Myocyte (in vitro differentiated cells): Measurements from ENCODE around the gene FEZF1. TPM values are rescaled to one million over a fixed set of nuclear protein-coding genes. Genes with fewer than 3 reads are reported as not detected.
"Not testable (repeated sequence)": the region's sequence is repeated elsewhere in the genome, so short reads cannot be mapped to it uniquely, and the experiment has no call there.

Experiments
- DNase-seq: peaks from one replicate; pipeline ENCODE4 v3.0.0-alpha.2; 2012; ENCODE audit warnings: low read depth
- total RNA-seq: library from RNA; depleted of rRNA; stranded (reverse); fragments of >200 nt; gene quantifications from 2 replicates; pipeline ENCODE4 v1.2.3, GENCODE V29; 2014

The FEZF1 gene
- total RNA-seq, 1 donor from 2014 or later, result not detected

DNA sequence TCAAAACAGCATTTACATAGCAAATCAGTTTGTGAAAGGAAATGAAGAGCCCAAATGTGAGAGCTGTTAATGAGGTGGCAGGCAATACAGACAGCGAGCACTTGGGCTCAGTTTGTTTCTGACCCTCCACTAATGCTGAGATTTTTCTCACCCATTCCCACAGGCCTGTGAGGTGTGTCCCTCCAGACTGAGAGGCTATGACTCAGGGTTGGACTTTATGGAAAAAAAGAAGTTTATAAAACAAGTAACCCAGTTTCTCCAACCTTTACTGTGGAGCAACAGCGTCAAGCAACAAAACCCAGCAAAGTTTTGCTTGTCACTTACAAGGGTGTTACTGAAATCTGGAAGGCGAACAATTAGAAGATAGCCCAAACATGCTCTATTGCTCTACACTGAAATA lies 4.9 kb upstream of the FEZF1 start:
- no peak for DNase-seq

DNA sequence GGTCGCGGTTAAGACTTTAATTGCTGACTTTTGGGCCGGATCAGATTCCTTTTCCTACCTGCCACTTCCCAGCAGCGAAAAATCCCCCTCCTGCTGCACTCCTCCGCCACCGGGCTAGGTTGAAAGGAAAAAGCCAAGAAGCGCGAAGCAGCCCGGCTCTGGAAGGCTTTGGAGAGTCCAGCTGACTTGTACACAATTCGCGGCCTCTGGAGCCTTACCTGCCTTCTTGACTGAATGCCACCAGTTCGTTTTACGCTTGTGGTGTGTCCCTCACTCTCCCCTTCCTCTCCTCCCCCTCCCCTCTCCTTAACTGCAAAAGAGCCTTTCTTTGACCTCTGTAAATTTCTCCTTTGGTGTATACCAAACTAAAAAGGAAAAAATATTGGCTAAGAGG lies 2.7 kb upstream of the FEZF1 start:
- DNase-seq, result no peak

DNA sequence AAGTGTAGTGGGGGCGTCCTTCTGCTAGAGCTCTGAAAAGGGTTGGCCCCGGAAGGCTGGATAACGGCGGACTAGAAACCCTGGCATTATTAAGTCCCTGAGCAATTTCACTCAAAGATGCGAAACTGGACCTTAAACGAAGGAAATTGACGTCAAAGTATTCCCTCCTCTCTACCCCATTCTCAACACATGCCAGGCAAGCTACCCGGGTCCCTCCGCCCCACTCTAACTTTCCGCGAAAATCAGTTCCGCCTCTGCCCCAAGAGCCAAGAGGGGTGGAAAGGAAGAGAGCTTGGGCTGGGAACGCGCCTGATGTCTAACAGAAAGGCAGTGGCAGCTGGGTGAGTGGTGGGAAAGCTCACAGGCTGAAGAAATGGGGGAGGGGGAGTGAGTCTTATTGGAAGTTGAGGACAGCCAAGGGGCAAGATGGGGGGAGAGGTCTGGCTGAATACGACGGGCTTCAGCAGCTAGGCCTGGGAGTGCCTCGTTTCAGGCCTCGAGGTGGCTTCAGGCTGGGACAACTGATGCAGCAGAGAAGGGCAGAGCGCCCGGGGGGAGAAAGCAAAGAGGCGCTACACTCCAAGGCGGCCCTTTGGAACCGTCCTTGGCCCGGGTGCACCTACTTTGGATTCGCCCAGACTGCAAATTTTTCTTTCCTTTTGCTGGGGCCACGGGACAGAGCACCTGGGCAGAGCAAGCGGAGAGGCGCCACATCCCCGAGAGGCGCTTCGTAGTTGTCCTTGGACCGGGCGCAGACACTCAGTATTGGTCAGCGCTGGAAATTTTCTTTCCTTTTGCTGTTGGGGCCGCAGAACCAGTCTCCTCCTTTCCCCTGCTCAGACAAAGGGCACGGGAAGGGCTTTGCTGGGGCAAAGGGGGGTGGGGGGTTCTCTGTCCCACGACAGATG lies 2.0 kb upstream of the FEZF1 start:
- no peak for DNase-seq

DNA sequence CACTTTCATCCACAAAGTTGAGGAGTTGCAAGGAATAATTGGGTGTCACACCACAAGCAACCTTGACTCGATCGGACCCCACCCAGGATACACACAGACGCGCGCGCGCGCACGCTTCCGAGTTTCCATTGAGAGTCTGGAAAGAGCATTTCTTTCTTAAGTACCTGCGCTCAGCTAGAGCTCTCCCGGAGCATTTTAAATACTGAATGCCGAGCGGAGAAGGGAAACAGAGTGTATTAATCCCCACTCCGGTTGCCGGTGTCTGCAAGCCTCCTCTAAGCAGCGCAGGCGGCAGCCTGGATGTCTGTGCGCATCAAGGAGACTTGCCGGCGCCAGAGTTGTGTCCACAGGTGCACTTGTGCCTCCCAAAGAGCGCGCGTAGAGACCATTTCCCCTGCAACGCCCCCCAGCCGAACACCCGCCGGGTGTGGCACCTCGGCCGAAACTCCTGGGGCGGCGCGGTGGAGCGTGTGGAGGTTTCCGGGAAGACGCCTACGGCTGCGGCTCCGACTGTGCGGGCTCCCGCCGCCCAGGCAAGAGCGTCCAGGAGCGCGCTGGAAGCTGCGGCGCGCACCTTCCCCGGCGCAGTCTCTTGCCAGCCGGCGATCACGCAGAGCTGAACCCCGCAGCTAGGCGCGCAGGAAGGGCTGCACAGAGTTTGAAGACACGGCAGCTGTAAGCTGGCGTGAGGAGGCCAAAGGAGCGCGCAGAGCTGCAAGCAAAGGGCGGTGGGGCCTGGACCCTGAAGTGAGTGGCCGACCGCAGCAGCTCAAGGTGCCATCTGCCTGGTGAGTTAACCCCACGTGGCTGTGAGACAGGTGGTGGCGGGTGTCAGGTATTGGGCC lies 1.1 kb upstream of the FEZF1 start:
- DNase-seq, result peak; percentile 3

DNA sequence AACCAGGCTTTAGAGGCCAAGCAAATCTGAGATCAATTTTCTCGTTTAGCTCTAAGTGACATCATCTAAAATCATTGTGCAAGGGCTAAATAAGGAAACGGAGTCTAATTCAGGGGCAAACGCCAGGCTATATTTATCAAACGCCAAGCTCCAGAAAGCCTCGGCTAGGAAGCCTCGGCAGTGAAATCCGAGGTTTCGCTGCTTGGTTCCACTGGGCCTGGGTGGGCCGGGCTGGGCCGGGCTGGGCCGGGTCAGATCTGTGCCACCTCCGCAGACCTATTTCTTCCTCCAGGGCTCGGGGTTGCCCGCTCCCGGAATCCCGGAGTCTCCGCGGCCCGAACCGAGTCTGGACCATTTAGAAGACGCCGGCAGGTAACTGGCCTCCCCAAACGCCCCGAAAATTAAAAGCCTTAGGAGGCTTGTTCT lies 459 bp upstream of the FEZF1 start:
- peak; percentile 23 for DNase-seq

DNA sequence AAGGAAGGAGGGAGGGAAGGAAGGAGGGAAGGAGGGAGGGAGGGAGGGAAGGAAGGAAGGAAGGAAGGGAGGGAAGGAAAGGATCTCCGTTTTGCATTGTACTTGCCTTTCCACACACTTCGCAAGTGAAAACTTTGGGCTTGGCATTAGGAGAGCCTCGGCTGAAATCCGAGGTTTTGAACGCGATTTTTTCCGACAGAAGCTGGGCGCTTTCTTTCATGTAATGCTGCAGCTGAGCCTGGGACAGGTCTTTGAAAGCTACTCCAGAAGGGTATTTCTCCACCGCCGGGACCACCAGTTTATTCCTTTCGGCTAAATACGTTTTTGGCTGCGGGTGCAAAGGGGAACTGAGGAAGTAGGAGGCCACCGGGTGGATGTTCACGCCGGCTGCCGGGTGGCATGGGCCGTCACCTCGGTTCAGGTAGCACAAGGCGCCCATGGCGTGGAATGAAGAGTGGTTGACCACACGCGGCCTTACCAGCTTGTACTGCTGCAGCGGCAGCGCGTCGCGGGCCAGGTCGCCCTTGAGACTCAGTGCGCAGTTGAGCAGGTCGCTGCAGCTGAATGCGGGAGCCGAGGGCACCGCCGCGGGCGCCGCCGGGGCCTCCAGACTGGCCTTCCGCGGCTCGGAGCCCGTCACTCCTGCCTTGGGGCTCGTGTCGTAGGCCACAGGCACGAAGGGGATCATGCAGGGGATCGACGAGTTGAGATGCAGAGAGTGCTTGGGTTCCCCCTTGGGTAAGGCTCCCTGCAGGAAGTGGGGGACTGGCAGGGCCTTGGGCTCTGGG lies 825 bp downstream of the FEZF1 start:
- no peak for DNase-seq

DNA sequence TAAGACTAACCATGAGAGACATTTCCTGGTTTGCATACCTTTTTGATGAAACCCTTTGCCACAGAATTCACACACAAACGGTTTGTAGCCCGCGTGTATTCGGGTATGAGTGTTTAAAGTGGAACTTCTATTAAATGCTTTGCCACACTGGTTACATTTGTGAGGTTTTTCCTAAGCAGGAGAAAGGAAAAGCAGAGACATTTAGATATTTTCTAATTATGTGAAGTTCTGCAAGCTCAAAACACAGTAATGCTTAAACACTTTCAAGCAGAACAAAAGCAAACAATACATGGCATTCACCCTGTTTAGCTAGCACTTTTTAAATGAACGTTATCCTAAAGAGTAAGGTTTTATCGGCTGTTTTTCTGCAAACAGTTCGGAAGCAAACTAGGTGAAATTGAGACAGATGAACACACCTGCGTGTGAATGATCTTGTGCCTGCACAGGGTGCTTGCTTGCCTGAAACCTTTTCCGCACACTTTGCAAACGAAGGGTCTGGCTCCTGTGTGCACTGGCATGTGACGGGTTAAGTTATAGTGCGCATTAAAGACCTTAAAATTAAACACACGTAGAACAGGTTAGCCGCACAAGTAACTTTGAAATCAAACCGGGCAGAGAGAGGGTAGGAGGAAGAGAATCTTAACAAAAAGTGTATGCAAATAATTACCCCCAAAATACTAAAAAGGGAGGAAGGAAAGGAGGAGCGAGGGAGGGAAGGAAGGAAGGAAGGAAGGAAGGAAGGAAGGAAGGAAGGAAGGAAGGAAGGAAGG lies 1.6 kb downstream of the FEZF1 start:
- DNase-seq, result no peak

DNA sequence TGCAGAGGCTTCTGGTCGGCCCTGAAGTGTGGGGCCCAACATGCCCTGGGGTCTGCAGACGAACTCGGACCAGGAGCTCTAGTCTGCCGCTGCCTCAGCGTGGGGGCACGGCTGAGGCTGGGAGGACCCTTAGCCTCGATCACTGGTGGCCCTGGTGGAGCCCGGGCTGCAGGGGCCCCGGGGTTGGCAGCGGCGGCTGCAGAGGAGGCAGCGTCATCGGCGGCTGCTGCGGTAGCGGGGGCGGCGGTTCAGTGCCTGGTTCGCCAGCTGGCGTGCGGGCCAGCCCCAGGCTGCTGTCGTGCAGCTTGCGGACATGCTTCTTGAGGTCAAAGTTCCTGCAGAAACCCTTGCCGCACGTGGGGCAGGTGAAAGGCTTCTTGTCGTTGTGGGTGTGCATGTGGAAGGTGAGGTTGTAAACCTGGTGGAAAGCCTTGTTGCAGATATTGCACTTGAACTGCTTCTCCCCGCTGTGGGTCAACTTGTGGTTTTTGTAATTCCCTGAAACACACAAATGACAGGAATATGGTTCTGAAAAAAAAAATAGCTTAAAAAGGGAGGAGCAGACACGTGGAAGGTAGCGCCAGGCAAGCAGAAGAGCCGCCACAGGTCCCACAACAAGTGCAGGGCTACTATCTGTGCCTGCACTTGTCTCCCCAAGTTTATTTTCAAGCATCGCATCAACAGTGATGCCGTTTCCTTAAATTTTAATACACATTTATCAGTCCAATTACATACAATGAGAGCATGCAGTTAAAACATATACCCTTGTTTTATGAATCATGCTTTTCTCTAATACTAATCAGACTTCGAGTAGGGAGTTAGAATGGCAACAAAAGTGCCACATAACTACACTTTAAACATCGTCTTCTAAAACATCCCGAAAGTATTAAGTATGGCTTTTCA lies 2.4 kb downstream of the FEZF1 start:
- peak; percentile 5 for DNase-seq

DNA sequence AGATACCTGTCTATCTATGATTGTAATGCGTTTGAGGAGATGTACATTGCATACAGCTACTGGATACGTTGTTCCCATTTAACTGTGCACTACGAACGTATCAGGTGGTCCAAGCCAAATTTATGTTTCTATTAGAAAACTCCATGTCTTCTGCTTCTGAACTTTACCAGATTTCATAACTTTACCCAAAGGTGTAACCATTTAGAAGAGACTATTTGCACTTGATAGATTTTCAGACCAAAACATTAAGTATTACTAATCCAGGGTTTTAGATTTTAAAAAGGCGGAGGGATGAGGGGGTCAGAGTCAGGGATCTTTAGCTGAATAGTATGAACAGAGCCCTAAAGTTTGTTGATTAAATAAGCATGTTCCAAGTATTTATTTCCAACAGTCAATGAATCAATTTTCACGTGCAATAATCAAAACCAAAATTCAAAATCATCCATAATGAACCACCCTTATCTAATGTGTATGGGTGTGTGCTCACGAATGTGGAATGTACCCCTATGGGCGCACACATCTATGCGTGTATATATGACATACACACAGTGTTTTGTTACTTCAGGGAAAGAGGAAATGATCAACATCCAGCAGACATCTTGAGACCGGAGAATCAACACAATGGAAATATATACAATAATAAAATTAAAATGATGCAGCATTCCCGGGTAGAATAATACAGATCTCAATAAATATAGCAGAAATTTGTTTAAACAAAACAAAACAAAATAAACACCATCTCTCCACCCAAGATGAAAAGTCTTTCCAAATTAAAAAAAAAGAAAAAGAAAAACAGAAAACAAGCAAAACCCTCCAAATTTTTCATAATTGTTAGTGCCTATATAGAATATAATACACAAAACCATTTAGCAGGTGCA lies 3.4 kb downstream of the FEZF1 start:
- DNase-seq, result no peak

DNA sequence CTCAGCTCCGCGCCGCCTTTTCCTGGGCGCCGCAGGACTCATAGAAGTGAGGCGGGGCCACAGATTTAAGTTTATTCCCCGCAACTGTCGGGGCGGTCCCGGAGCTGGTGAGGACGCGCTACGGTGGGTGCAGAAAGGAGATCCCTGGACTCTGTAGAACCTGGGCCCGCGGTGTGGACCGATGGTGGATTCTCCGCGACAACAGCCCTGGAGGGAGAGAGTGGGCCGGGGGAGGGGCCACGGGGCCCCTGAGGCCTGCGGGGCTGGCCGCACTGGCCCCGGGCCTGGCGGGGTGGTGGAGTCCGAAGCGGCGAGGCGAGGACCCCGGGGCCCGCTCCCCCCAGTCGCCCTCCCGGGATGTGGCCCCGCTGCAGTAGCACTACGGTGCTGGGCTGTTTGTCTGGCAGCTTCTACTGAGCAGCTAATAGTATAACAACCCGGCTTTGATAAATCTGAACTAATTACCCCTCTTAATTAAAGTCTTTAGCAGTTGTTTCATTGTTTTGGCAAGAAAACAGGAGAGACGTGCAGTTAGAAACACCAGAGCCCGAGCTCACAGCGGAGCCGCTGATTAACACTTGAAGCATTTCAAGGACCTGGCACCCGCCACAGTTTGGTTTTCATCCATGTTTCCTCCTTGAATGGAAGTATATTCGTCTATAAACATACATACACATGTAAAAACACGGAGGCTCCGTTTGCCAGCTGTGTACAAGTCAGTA lies 4.2 kb downstream of the FEZF1 start:
- no peak for DNase-seq

DNA sequence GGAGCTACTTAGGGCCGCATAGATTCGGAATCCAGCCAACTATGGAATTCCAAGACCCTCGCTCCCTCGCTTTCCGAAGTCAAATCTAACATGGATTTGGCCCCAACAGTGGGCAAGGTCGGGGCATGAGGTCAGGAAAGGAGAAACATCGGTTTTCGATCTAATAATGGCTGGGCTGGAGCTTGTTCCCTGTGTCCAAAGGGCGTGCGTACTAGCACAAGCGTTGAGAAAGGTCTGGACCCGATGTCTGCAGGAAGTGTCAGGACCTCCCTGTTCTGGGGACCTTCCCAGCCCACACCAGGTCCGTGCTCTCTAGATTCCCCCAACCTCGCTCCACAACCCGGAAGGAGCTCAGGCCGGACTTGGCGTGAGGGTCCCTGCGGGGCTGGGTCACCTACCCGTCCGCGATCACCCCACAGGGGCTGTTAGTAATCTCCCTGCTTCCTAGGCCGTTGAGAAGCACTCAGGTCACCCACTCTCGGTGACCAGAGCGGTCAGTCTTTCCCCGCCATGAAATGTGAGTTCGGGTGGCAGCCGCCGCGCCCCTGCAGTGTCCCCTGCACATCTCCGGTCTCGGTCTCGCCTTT lies 4.8 kb downstream of the FEZF1 start:
- DNase-seq, result no peak

DNA sequence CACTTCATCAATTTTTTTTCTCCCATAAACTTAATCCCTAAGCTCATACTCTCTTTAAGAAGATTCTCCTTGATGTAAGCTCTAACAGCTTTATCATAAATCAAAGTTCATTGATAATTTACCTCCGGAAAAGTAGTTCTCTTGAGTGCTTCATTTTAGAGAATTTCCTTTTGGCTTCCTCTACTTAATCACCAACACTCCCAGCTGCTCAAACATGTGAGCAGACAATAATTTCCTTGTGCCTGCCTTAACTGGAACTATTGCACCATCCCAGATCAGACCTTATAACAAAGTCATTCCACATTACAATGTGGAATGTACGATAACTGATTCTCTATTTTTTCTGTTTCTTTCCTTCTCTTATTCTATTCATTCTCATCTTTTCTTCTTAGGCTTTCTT lies 5.9 kb downstream of the FEZF1 start:
- no peak for DNase-seq

DNA sequence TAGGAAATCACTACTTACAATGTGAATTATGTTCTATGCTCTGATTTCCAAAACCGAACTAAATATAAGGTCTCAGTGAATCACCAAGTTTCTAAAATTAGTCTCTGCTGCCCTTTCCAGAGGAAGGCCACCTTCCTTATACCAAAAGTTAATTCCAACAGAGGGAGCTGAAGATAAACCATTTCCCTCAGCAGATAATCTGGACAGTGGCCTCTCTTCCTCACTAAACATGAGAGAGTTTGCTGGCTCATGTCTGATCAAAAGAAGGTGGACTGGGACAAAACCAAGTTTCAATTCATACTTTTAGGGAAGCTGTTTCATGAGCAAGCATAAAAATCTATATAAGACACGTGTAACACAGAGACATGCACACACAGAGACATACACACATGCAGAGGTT lies 6.4 kb downstream of the FEZF1 start:
- no peak for DNase-seq

DNA sequence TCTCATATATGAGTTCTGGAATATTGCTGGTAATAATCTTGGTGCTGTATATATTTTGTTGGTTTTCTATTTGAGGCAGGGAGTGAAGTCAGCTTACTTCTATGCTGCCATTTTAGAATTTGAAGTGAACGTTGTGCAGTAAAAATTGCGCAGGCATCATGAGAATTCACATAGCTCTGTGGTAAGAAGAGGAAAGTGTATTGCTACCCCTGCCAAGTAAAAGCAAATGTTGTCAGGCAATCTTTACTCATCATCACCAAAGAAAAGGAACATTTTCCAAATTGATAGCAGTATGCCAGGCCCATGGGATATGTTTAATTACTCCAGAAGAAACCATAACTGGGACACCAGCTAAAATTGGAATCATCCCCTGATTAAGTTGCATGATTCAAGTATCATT lies 13.4 kb downstream of the FEZF1 start:
- no peak for DNase-seq

DNA sequence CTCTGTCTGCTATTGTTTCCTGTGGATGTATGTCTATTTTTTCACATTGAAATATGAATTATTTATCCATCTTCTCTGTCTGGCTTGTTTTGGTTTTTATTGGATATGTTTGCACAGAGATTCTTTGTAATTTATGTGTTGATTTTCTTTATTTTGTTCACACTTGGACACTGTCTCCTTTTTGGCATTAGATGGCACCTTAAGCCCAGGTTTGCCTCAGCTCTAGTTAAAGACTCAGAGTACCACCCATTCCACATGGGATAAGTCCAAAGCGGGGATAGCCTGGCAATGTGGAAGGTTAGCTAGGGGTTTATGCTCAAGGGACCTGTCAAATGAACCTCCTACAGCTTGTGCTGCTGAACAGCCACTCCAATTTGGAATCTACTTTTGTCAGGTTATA lies 14.1 kb downstream of the FEZF1 start:
- DNase-seq, result no peak

DNA sequence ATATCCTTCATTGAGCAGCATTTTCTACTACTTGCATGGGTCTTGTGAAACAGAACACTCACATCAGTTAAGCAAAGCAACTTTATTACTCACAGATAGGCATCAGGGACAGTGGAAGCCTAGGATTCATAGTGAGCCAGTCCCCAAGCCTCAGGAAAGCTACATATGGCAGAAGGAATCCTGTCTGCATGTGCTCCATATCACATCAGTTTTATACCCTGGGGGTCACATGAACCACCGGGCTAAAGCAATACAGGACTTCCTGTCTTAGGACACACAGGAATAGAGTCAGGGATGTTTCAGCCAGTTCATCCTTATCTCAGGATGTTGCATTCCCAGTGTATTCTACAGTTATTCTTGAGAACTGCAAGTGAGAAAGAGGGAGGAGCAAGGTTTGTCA lies 15.1 kb downstream of the FEZF1 start:
- no peak for DNase-seq

DNA sequence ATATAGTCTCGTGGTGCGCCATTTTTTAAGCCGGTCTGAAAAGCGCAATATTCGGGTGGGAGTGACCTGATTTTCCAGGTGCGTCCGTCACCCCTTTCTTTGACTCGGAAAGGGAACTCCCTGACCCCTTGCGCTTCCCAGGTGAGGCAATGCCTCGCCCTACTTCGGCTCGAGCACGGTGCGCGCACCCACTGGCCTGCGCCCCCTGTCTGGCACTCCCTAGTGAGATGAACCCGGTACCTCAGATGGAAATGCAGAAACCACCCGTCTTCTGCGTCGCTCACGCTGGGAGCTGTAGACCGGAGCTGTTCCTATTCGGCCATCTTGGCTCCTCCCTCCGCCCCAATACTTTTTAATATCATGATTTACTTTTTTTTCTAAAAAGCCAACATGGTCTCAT lies 19.9 kb downstream of the FEZF1 start:
- not testable (repeated sequence) for DNase-seq

DNA sequence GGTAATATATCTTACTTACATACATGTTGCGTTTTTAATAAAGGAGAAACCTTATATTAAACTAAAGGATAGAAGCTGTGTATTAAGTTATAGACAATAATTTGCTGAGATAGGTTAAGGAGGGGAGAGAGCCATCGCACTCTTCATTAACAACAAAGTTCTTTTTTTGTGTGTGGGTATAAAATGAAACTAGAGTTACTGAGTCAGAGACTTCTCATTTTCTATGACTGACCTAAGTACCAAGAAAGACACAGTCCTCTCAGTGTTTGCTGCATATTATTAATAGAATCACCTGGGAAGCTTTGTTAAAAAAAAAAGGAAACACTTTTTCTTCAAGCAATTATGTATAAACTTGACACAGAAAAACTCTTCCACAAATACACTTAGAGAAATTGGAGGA lies 31.4 kb downstream of the FEZF1 start:
- no peak for DNase-seq
